KMS-11 (cell line): ENCODE data around the gene EYA4.

Experiments used
- H2AFZ ChIP-seq: fragments of 200-600 bp; sonication (generic); 2 replicates; pipeline ENCODE4 v1.6.1; 2016; ENCODE audit warnings: antibody characterized with exemption, mixed run types, low read depth
- H3K27ac ChIP-seq: fragments of 200-600 bp; sonication (generic); 2 replicates; pipeline ENCODE4 v1.6.1; 2016; ENCODE audit warnings: mild to moderate bottlenecking, mixed run types
- H3K27me3 ChIP-seq: fragments of 200-600 bp; sonication (generic); 2 replicates; pipeline ENCODE4 v1.6.1; 2017; ENCODE audit warnings: mild to moderate bottlenecking, low read depth, mixed run types, moderate library complexity; ENCODE audit not compliant: insufficient read depth
- H3K36me3 ChIP-seq: fragments of 200-600 bp; sonication (generic); 2 replicates; pipeline ENCODE4 v1.6.1; 2017; ENCODE audit warnings: mild to moderate bottlenecking, mixed run types; ENCODE audit not compliant: insufficient read depth
- H3K4me1 ChIP-seq: fragments of 200-600 bp; sonication (generic); 2 replicates; pipeline ENCODE4 v1.6.1; 2016; ENCODE audit warnings: mild to moderate bottlenecking, low read depth, mixed run types; ENCODE audit not compliant: poor library complexity, severe bottlenecking
- H3K4me2 ChIP-seq: fragments of 200-600 bp; sonication (generic); 2 replicates; pipeline ENCODE4 v1.7.0; 2016; ENCODE audit warnings: mild to moderate bottlenecking, mixed run types
- H3K4me3 ChIP-seq: fragments of 200-600 bp; sonication (generic); IDR thresholded peaks from 2 replicates; pipeline ENCODE4 v1.6.1; 2017; ENCODE audit warnings: low read depth, low read length, mixed read lengths; ENCODE audit not compliant: insufficient read depth
- H3K79me2 ChIP-seq: fragments of 200-600 bp; sonication (generic); 2 replicates; pipeline ENCODE4 v1.6.1; 2016; ENCODE audit warnings: low read depth, mixed run types; ENCODE audit not compliant: insufficient read depth
- H3K9ac ChIP-seq: fragments of 200-600 bp; sonication (generic); 2 replicates; pipeline ENCODE4 v1.6.1; 2016; ENCODE audit warnings: mild to moderate bottlenecking, mixed run types
- H4K20me1 ChIP-seq: fragments of 200-600 bp; sonication (generic); 2 replicates; pipeline ENCODE4 v1.6.1; 2016; ENCODE audit warnings: mild to moderate bottlenecking, mixed run types; ENCODE audit not compliant: insufficient read depth
- TF ChIP-seq, protein P1 (sequence below): fragments of 200-600 bp; sonication (generic); conservative IDR thresholded peaks from 2 replicates; pipeline ENCODE4 v1.6.1; 2017; ENCODE audit warnings: low read depth, mild to moderate bottlenecking, antibody characterized with exemption, low read length, moderate library complexity, mixed read lengths

The EYA4 gene

DNA sequence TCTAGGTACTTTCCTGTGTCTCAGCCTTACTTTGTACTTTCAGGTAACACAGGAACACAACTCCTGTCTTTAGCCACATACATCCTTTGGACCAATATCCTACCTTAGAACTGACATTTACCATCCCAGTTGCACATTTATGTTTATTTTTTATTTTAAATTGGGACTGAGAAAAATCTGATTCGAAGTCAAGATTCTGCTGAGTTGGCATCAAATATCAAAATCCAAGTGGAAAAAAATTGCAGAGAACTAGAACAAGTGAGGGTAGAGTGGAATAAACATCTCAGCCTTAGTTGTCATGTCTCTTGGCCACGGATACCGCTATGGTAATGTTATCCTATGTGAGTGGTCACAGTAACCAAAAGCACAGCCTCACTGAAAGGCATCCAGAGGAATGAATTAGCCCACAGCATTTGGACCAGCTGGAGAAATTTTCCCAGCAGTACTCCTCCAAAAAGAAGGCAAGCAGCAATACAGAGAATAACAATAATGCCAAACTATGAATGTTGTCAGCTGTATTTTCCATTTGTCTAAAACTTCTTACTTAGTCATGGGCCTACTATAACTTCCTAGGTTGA is 17.6 kb upstream of the EYA4 start:
- TF ChIP-seq, protein P1, sequence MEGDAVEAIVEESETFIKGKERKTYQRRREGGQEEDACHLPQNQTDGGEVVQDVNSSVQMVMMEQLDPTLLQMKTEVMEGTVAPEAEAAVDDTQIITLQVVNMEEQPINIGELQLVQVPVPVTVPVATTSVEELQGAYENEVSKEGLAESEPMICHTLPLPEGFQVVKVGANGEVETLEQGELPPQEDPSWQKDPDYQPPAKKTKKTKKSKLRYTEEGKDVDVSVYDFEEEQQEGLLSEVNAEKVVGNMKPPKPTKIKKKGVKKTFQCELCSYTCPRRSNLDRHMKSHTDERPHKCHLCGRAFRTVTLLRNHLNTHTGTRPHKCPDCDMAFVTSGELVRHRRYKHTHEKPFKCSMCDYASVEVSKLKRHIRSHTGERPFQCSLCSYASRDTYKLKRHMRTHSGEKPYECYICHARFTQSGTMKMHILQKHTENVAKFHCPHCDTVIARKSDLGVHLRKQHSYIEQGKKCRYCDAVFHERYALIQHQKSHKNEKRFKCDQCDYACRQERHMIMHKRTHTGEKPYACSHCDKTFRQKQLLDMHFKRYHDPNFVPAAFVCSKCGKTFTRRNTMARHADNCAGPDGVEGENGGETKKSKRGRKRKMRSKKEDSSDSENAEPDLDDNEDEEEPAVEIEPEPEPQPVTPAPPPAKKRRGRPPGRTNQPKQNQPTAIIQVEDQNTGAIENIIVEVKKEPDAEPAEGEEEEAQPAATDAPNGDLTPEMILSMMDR: no peak
- no peaks in the 10 kb centered on the region for H3K79me2 ChIP-seq
- no peaks in the 10 kb centered on the region for H3K36me3 ChIP-seq
- H3K4me1 ChIP-seq: no peaks in the 10 kb centered on the region
- H4K20me1 ChIP-seq: no peaks in the 10 kb centered on the region
- H2AFZ ChIP-seq: no peak overlapping the region
- no peak overlapping the region for H3K9ac ChIP-seq
- no peak overlapping the region for H3K27ac ChIP-seq
- no peak overlapping the region for H3K4me2 ChIP-seq
- H3K27me3 ChIP-seq: no peaks in the 10 kb centered on the region
- no peak overlapping the region for H3K4me3 ChIP-seq

- Histone ChIP-seq H3K27me3 (no peaks in the 10 kb centered on the region), H4K20me1 (no peaks in the 10 kb centered on the region), H3K4me2 (no peak overlapping the region), H3K4me1 (no peaks in the 10 kb centered on the region), H3K79me2 (no peaks in the 10 kb centered on the region), H3K36me3 (no peaks in the 10 kb centered on the region), H3K4me3 (no peak overlapping the region), H2AFZ (no peak overlapping the region), H3K9ac (no peak overlapping the region), H3K27ac (no peak overlapping the region)
- TF ChIP-seq, protein P1: no peak
Observed at GRCh38 chr6:133225560-133225959, 15.6 kb upstream of the EYA4 start.

DNA sequence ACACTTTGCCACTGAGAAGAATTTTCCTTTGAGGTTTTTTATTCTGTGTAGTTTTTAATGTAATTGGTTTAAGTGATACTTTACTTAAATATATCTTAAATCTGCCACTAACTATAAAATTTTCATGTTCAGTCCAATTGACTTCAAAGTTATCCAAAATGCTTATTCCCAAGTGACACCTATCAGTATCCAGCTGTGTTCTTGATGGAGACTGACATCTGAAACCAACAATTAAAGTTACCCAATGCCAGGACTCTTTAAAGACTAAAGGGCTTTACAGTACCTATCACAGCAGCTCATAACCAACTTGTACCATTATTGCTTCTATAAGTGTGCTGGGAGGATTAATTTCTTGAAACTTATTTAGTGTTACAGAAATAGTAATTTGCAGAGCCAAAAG is 13.8 kb upstream of the EYA4 start:
- H3K27ac ChIP-seq: no peak overlapping the region
- no peaks in the 10 kb centered on the region for H3K27me3 ChIP-seq
- H4K20me1 ChIP-seq: no peaks in the 10 kb centered on the region
- H3K9ac ChIP-seq: no peak overlapping the region
- no peak overlapping the region for H3K4me3 ChIP-seq
- no peak overlapping the region for H3K4me2 ChIP-seq
- no peak overlapping the region for H2AFZ ChIP-seq
- H3K79me2 ChIP-seq: no peaks in the 10 kb centered on the region
- TF ChIP-seq, protein P1: no peak
- no peaks in the 10 kb centered on the region for H3K36me3 ChIP-seq
- no peaks in the 10 kb centered on the region for H3K4me1 ChIP-seq

GRCh38 chr6:133230052-133230451 is 11.1 kb upstream of the EYA4 start:
- TF ChIP-seq, protein P1: no peak
- no peaks in the 10 kb centered on the region for H3K27me3 ChIP-seq

More at GRCh38 chr6:133230052-133230451, 11.1 kb upstream of the EYA4 start:
- H3K4me2 ChIP-seq: no peak overlapping the region
- H2AFZ ChIP-seq: no peak overlapping the region
- no peak overlapping the region for H3K27ac ChIP-seq
- no peak overlapping the region for H3K9ac ChIP-seq
- no peaks in the 10 kb centered on the region for H4K20me1 ChIP-seq
- H3K4me3 ChIP-seq: no peak overlapping the region
- no peaks in the 10 kb centered on the region for H3K79me2 ChIP-seq
- no peaks in the 10 kb centered on the region for H3K36me3 ChIP-seq
- H3K4me1 ChIP-seq: peaks cover 6% of the 10 kb centered on the region
